Measurements from ENCODE around the gene SLC6A17. TPM values are rescaled to one million over a fixed set of nuclear protein-coding genes. Genes with fewer than 3 reads are reported as not detected.

Gene SLC6A17
- total and polyA plus RNA-seq, 9 of the 15 experiments (the other 6 are each of a cell fraction or from before 2014, with no cell fraction given), result not detected

DNA sequence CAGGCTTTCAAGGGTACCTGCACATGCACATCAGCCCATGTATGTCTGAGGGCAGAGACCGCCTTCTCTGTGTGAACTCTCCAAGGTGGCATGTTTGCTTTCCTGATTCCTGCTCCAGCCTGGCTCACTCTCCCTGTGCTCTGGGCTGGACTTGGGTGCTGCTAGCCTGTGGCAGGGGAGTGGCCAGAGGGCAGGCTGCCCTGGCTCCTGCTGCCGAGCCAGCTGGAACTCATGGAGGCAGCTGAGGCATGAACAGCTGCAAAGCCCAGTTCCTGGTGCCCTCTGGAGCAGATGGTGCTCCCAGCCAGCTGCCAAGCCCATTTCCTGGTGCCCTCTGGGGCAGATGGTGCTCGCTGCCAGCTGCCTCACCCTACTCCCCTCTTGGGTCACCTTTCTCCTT lies 30.5 kb upstream of the SLC6A17 start:
- H3K4me1 ChIP-seq (replicated peaks in 1 of 2; ENCODE audit: control insufficient read depth in 2 of 2, insufficient read depth in 2 of 2, low read length in 2 of 2), result no peaks in the 10 kb centered on the region
- peaks cover 2% of the 10 kb centered on the region for H3K9me3 ChIP-seq (replicated peaks; ENCODE audit: control insufficient read depth, insufficient read depth, low read depth, low read length)
- ChIA-PET CTCF (ENCODE audit: low intra/inter-chr PET ratio) (no interaction called here), POLR2A (no interaction called here)
- no peak overlapping the region for H3K27ac ChIP-seq (ENCODE audit: extremely low read depth, low read depth, low read length)
- 2% methylated on average over 3 of the region's 3 CpGs for WGBS (ENCODE audit: insufficient coverage, low coverage, missing lambda C conversion rate)
- no peak for DNase-seq (ENCODE audit: extremely low read depth in 1 of 4, low spot score in 3 of 4)
- 0 out of 2 replicates have a peak, but pooled peaks cover 2% of the 10 kb centered on the region for H4K20me1 ChIP-seq (replicated peaks; ENCODE audit: control insufficient read depth, insufficient read depth, low read length)
- H3K79me2 ChIP-seq (ENCODE audit: control insufficient read depth, insufficient read depth, low read length), result no peaks in the 10 kb centered on the region
- no peak overlapping the region for H2AFZ ChIP-seq (ENCODE audit: low read depth, low read length)
- in situ Hi-C loops (cut with MboI), result no loop called here
- intact Hi-C loops (cut with micrococcal nuclease), result loop anchor here (10.0 kb wide), 1 partner anchor 475 kb away; no protein-coding TSS in a partner anchor
- H3K9me1 ChIP-seq (ENCODE audit: control insufficient read depth, insufficient read depth, low read length), result no peaks in the 10 kb centered on the region
- no peak overlapping the region for H3K9ac ChIP-seq (ENCODE audit: insufficient read depth in 1 of 2, low read depth in 2 of 2, low read length in 2 of 2)
- H3K36me3 ChIP-seq (ENCODE audit: control insufficient read depth, insufficient read depth, low read length), result no peaks in the 10 kb centered on the region
- TF ChIP-seq, protein P1, sequence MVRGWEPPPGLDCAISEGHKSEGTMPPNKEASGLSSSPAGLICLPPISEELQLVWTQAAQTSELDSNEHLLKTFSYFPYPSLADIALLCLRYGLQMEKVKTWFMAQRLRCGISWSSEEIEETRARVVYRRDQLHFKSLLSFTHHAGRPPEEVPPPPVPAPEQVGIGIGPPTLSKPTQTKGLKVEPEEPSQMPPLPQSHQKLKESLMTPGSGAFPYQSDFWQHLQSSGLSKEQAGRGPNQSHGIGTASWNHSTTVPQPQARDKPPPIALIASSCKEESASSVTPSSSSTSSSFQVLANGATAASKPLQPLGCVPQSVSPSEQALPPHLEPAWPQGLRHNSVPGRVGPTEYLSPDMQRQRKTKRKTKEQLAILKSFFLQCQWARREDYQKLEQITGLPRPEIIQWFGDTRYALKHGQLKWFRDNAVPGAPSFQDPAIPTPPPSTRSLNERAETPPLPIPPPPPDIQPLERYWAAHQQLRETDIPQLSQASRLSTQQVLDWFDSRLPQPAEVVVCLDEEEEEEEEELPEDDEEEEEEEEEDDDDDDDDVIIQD (CRISPR knock-in tag; IDR thresholded peaks at IDR 0.05), result no peak
- TF ChIP-seq CBX8 (IDR thresholded peaks at IDR 0.05; ENCODE audit: borderline replicate concordance, extremely low read depth, low read depth, low read length, poor library complexity, severe bottlenecking), result no peak
- TF ChIP-seq, protein P2, sequence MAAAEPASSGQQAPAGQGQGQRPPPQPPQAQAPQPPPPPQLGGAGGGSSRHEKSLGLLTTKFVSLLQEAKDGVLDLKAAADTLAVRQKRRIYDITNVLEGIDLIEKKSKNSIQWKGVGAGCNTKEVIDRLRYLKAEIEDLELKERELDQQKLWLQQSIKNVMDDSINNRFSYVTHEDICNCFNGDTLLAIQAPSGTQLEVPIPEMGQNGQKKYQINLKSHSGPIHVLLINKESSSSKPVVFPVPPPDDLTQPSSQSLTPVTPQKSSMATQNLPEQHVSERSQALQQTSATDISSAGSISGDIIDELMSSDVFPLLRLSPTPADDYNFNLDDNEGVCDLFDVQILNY (CRISPR knock-in tag; IDR thresholded peaks at IDR 0.05), result no peak
- H3K4me2 ChIP-seq (ENCODE audit: insufficient read depth, low read length), result no peak overlapping the region
- no TSS peak for BruUV-seq (replicated peaks)
- no peak for FAIRE-seq
- H3K27me3 ChIP-seq (ENCODE audit: control insufficient read depth in 2 of 2, insufficient read depth in 2 of 2, low read length in 2 of 2), result peaks cover 4 to 26% of the 10 kb centered on the region in 2 experiments; a peak in 3 of 5 replicates
- no peak overlapping the region for H3K4me3 ChIP-seq
- no peak for ATAC-seq

Data from K562 (cell line).